ENCODE data around the gene PHPT1.

Gene PHPT1

DNA sequence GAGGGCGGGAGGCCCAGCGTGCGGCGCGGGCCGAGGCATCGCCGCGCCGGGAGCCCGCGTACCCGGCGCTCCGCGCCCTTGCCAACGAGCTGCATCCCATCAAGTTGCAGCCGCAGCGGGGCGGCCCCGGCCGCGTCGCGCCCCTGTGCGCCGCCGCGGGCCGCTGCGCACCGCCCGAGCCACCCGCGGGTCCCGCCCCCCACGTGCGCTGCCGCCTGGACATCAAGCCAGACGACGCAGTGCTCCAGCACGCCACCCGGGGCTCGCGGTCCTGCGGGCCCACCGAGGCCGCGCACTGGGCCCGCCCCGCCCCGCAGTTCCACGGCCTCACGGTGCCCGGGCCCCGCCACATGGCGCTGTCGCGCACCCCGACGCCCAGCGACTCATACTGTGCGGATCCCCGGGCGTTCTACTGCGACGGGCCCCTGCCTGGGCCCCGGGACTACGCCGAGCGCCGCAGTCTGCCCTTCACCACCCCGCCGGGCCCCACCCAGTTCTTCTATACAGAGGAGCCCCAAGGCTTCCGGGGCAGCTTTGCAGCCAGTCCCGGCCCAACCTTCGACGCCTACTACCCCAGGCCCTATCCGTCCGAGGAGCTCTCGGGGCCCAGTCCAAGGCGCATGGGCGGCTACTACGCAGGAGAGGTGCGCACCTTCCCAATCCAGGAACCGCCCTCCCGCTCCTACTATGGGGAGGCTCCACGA, 4.3 kb upstream of the PHPT1 start:
- ATAC-seq (replicated peaks) (no peak), DNase-seq (no peak)
- Mint-ChIP-seq H3K4me1 (ENCODE audit: low read depth in 2 of 2) (peaks cover 17 to 24% of the 10 kb centered on the region in 2 donors), H3K9me3 (no peaks in the 10 kb centered on the region), H3K36me3 (ENCODE audit: insufficient read depth) (peaks cover 55% of the 10 kb centered on the region), H3K4me3 (peak overlapping the region; percentile 33 to 54), H3K27me3 (peaks cover 0 to 11% of the 10 kb centered on the region in 2 donors), H3K27ac (peak overlapping the region in 1 of 2 donors; percentile 66)

DNA sequence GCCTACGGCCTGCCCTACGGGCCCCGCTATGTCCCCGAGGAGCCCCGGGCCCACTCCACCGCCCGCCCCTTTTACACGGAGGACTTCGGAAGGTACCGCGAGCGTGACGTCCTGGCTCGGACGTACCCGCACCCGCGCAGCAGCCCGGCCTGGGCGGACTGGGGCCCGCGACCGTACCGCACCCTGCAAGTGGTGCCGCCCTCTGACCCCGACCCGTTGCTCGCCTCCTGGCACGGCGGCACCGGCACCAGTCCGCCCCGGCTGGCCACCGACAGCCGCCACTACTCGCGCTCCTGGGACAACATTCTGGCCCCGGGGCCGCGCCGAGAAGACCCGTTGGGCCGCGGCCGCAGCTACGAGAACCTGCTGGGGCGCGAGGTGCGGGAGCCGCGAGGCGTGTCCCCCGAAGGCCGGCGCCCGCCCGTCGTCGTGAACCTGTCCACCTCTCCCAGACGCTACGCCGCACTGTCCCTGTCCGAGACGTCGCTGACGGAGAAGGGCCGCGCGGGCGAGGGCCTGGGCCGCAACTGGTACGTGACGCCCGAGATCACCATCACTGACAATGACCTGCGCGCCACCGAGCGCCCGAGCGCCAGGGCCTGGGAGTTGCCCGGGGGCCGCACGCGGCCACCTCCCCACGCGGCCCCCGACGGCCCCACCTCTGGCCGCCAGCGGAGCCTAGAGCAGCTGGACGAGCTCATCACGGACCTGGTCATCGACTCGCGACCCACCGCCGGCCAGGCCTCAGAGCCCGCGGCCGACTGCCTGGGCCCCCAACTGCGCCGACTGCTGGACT, 3.5 kb upstream of the PHPT1 start:
- Mint-ChIP-seq H3K27ac (peak overlapping the region in 1 of 2 donors; percentile 66), H3K4me1 (ENCODE audit: low read depth in 2 of 2) (peaks cover 13 to 22% of the 10 kb centered on the region in 2 donors)

DNA sequence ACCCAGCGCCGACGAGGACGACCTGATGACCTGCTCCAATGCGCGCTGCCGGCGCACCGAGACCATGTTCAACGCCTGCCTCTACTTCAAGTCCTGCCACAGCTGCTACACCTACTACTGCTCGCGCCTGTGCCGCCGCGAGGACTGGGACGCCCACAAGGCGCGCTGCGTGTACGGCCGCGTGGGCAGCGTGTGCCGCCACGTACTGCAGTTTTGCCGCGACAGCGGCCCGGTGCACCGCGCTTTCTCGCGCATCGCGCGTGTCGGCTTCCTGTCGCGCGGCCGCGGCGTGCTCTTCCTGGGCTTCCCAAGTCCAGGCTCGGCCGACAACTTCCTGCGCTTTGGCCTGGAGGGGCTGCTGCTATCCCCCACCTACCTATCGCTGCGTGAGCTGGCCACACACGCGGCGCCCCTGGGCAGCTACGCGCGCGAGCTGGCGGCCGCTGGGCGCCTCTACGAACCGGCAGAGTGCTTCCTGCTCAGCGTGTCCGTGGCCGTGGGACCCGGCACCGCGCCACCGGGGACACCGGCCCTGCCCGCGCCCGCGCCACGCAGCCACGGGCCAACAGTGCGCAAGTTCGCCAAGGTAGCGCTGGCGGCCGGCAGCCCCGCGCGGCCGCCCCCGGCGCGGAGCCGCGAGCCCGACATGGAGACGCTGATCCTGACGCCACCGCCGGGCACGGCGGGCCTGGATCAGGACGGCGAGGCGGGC, 2.7 kb upstream of the PHPT1 start:
- Mint-ChIP-seq H3K4me1 (ENCODE audit: low read depth in 2 of 2) (peaks cover 17 to 18% of the 10 kb centered on the region in 2 donors), H3K9me3 (no peaks in the 10 kb centered on the region), H3K27ac (peak overlapping the region; percentile 41), H3K27me3 (peaks cover 0 to 11% of the 10 kb centered on the region in 2 donors), H3K36me3 (ENCODE audit: insufficient read depth) (peaks cover 59% of the 10 kb centered on the region), H3K4me3 (peak overlapping the region; percentile 25 to 92)
- DNase-seq: no peak
- ATAC-seq (replicated peaks): no peak

More for the DNA sequence above, 3.5 kb upstream of the PHPT1 start:
- H3K27me3 Mint-ChIP-seq: peaks cover 0 to 11% of the 10 kb centered on the region in 2 donors
- peak overlapping the region; percentile 33 to 64 for H3K4me3 Mint-ChIP-seq
- ATAC-seq (replicated peaks) (no peak), DNase-seq (no peak)
- H3K9me3 Mint-ChIP-seq: no peaks in the 10 kb centered on the region
- peaks cover 57% of the 10 kb centered on the region for H3K36me3 Mint-ChIP-seq (ENCODE audit: insufficient read depth)

DNA sequence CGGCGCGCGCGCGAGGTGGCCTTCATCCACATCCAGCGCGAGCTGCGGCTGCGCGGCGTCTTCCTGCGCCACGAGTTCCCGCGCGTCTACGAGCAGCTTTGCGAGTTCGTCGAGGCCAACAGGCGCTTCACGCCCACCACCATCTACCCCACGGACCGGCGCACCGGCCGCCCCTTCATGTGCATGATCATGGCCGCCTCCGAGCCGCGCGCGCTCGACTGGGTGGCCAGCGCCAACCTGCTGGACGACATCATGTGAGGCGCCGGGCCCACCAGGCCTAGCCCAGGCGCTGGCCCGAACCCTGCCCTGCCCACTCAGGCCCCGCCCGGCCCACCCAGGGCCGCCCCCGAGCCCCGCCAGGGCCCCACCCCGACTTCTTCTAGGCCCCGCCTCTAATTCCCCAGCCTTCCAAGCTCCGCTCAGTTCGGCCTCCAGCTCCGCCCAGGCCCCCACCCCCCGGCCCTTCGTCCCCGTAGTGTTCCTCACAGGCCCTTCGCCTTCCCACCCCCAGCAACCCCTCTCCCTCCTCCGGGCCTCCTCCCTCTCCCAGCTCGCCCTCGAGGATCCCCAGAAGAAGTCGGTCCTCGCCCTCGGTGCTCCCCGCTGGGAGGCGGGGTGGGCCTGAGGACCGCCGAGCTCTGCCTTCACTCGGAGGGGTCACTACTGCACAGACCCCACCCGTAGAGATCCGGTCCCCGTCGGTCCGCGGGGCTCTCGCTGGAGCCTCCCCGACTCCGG, 2.0 kb upstream of the PHPT1 start:
- Mint-ChIP-seq H3K36me3 (ENCODE audit: insufficient read depth) (peaks cover 58% of the 10 kb centered on the region), H3K27me3 (peaks cover 0 to 11% of the 10 kb centered on the region in 2 donors), H3K9me3 (no peaks in the 10 kb centered on the region), H3K4me1 (ENCODE audit: low read depth in 2 of 2) (peaks cover 15 to 16% of the 10 kb centered on the region in 2 donors), H3K4me3 (peak overlapping the region; percentile 92), H3K27ac (peak overlapping the region; percentile 93 to 94)
- ATAC-seq (replicated peaks) (no peak), DNase-seq (no peak)

DNA sequence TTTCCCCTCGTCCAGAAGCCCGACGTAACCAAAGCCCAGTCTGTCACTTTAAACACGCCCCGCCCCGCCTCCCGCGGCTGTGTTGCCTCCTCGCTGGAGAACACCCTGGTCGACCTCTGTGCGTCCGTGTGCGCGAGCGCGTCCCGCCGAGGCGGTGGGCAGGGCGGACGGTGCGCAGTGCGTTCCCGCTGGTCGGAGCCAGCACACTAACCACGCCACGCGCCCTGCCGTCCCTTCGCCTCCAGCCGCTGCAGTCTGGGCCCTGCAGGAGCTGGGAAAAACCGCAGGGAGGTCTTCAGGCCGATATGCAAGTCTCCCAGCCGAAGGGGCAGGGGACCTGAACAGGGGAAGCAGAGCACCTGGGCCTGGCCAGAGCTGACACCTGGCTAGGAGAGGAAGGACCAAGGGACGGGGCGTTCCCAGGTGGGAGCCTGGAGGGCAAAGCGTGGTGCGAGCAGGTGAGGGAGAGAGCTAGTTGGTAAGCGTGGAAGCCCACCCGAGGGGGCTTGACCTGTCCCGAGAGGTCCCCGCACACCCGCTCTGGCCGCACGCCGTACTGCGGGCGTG, 1.3 kb upstream of the PHPT1 start:
- Mint-ChIP-seq H3K4me3 (peak overlapping the region; percentile 92), H3K36me3 (ENCODE audit: insufficient read depth) (peaks cover 58% of the 10 kb centered on the region), H3K27me3 (peaks cover 0 to 11% of the 10 kb centered on the region in 2 donors), H3K27ac (peak overlapping the region; percentile 93 to 94), H3K4me1 (ENCODE audit: low read depth in 2 of 2) (peaks cover 13% of the 10 kb centered on the region in 2 donors), H3K9me3 (no peaks in the 10 kb centered on the region)
- ATAC-seq (replicated peaks) (peak; percentile 27), DNase-seq (peak; percentile 75 to 78 (median 78))

DNA sequence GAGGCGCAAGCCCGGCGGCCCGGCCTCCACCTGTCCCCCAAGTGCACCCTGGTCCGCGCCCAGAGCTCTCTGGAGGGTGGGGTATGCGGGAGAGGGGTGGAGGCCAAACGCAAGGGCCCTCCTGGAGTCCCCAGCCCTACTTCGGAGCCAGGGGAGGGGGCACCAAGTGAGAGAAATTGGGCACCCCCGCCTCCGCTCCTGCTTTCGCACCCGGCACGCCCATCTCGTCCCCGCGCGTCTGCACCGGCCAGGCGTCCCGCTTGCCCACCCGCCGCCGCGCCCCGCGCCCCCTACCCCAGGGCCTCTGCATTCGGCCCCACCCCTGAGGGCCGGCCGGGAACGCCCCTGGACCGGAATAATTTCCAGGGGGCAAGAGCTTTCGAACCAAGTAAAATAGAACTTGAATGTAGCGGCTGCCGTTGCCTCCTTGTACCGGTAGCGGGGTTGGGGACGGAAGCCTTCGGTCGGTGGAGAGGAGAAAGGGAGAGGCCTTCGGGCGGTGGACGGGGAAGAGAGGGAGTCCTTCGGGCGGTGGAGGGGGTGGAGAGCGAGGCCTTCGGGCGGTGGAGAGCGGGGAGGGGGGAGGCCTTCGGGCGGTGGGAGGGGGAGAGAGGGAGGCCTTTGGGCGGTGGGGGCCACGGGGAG, 694 bp upstream of the PHPT1 start:
- peak overlapping the region; percentile 60 to 94 for H3K27ac Mint-ChIP-seq
- peak overlapping the region; percentile 92 for H3K4me3 Mint-ChIP-seq
- DNase-seq (no peak), ATAC-seq (replicated peaks) (peak; percentile 6)
- peaks cover 56% of the 10 kb centered on the region for H3K36me3 Mint-ChIP-seq (ENCODE audit: insufficient read depth)
- peaks cover 13% of the 10 kb centered on the region in 2 donors for H3K4me1 Mint-ChIP-seq (ENCODE audit: low read depth in 2 of 2)
- peaks cover 0 to 11% of the 10 kb centered on the region in 2 donors for H3K27me3 Mint-ChIP-seq
- H3K9me3 Mint-ChIP-seq: no peaks in the 10 kb centered on the region

DNA sequence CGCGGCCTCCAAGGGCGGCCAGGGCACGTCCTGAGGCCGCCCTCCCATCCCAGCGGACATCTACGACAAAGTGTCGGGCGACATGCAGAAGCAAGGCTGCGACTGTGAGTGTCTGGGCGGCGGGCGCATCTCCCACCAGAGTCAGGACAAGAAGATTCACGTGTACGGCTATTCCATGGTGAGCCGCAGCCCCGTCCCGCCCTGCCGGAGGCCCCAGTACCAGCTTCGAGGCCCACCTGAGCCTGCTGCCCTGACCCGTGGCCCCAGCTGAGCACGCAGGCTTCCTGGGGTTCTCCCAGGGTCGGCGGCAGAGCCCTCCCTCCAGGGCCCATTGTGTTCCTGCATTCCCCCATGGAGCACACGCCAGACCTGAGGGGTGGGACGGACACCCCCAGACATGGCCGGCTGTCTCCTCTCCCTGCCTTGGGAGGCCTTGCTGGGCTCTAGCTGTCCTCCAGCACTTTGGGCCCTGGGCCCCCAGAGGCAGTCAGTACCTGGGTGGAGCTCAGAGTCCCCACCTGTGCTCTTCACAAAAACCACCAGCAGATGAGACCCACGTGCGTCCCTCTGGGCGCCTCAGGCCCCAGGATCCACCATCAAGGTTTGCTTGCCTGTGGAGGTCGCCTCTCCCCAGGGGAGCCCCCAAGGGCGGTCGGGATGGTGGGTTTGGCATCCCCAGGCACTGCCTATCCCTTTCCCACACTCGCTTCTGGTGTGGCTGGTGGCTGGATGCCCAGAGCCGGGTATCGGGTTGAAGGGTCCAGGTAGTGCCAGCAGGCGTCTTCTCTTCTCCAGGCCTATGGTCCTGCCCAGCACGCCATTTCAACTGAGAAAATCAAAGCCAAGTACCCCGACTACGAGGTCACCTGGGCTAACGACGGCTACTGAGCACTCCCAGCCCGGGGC, 1.0 kb downstream of the PHPT1 start:
- Mint-ChIP-seq H3K9me3 (no peaks in the 10 kb centered on the region), H3K27ac (peak overlapping the region in 1 of 2 donors; percentile 94), H3K27me3 (peaks cover 0 to 11% of the 10 kb centered on the region in 2 donors), H3K36me3 (ENCODE audit: insufficient read depth) (peaks cover 59% of the 10 kb centered on the region), H3K4me3 (peak overlapping the region; percentile 92), H3K4me1 (ENCODE audit: low read depth in 2 of 2) (peaks cover 13% of the 10 kb centered on the region in 2 donors)
- no peak for ATAC-seq (replicated peaks)
- no peak for DNase-seq

DNA sequence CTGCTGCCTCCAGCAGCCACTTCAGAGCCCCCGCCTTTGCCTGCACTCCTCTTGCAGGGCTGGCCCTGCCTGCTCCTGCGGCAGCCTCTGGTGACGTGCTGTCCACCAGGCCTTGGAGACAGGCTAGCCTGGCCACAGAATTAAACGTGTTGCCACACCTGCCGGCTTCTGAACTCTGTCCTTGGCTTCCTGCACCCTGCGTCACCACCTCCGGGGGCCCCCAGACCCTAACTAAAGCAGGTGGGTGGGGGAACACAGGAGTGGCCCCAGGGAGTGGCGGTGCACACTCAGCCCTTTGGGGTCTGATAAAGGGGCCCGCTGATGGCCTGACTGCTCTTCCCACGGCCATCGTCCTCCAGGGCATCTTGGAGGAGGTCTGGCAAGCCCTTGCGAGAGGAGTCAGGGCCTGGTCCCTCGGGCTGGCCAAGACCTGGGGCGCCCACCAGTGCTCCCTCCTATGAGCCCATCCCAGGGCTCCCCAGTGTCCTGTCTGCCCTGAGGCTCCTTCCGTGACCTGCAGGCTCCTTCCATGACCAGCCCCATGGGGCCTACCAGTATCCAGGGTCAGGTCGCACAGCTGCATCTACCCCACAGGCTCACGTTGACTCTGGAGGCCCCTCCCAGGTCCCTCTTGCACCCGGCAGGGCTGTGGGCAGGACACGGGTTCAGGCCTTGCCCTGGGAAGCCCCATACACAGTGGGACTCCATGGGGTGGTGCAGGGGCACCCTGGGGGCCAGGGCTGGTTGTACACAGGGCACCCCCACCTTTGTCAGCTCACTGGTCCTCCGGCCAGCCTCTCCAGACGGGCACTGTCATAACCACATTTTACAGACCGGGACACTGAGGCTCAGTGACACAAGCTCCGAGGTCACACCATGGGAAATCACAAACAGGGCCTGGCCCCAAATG, 1.9 kb downstream of the PHPT1 start:
- DNase-seq (no peak), ATAC-seq (replicated peaks) (no peak)
- Mint-ChIP-seq H3K4me1 (ENCODE audit: low read depth in 2 of 2) (peaks cover 13% of the 10 kb centered on the region in 2 donors), H3K4me3 (peak overlapping the region in 1 of 2 donors; percentile 92), H3K36me3 (ENCODE audit: insufficient read depth) (peaks cover 58% of the 10 kb centered on the region), H3K9me3 (no peaks in the 10 kb centered on the region), H3K27me3 (peaks cover 0 to 11% of the 10 kb centered on the region in 2 donors), H3K27ac (peak overlapping the region in 1 of 2 donors; percentile 26)

DNA sequence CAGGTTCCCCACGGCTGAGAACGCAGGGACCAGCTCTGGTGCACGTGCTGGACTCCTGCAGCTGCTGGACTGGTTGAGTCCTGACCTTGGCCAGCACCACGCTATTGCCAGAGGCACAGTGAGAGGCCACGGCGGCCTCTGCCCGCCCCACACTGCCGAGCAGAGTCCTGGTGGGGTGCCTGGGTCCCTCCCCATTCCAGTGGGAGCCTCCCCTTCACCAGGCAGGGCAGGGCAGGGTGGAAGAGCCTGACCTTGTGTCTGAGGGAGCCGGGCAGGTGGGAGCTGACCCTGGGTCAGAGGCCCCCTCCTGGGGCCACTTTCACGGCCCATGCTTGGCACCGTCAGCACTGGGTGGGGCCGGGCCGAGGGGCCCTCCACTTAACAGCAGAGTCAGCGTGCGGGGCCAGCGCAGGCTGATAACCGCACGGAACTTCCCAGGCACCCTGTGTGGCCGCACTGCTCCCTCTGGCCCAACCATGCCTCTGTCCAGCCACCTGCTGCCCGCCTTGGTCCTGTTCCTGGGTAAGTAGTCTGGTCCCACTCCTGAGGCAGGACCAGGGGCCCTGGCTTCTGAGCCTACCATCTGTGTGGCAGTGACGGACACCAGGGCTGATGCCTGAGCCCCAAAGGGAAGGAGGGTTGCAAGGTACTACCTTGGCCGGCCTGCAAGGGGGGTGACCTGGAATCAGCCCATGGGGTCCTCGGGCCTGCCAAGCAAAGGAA, 2.9 kb downstream of the PHPT1 start, which contains the start of gene MAMDC4:
Gene MAMDC4, plus strand, starts transcription at position 406 of the 723 bp plus-strand sequence. Its CDS starts 71 bp downstream, at position 477.
- Mint-ChIP-seq H3K27me3 (peaks cover 0 to 11% of the 10 kb centered on the region in 2 donors), H3K4me3 (peak within 1 kb of the TSS in 1 of 2 donors; percentile 34), H3K4me1 (ENCODE audit: low read depth in 2 of 2) (peaks cover 11 to 13% of the 10 kb centered on the region in 2 donors), H3K36me3 (ENCODE audit: insufficient read depth) (peaks cover 49% of the 10 kb centered on the region), H3K27ac (peak within 1 kb of the TSS in 1 of 2 donors; percentile 26), H3K9me3 (no peaks in the 10 kb centered on the region)
- DNase-seq: no peak
- no peak for ATAC-seq (replicated peaks)

Measured in effector memory CD8-positive, alpha-beta T cell (primary cell).